ENCODE measurements around the gene MAP2K4. TPM values are rescaled to one million over a fixed set of nuclear protein-coding genes. Genes with fewer than 3 reads are reported as not detected.
"Not testable (repeated sequence)": the region's sequence is repeated elsewhere in the genome, so short reads cannot be mapped to it uniquely, and the experiment has no call there.

MAP2K4 gene
- total and polyA plus RNA-seq, 12 donors = 7.2 to 42.7 (median 33.0) TPM

GRCh38 chr17:12140685-12141084 is 120.0 kb downstream of the MAP2K4 start:
- Histone ChIP-seq H3K4me3 (no peak overlapping the region), H3K27ac (no peak overlapping the region), H3K36me3 (peaks cover 0 to 85% (median 19%) of the 10 kb centered on the region in 9 donors), H3K27me3 (no peaks in the 10 kb centered on the region), H3K9me3 (peaks cover 0 to 16% (median 8%) of the 10 kb centered on the region in 11 donors), H3K4me1 (no peaks in the 10 kb centered on the region)
- 88 to 89% methylated on average over 5 of the region's 5 CpGs for WGBS, 2 donors
- TF ChIP-seq, protein P1, sequence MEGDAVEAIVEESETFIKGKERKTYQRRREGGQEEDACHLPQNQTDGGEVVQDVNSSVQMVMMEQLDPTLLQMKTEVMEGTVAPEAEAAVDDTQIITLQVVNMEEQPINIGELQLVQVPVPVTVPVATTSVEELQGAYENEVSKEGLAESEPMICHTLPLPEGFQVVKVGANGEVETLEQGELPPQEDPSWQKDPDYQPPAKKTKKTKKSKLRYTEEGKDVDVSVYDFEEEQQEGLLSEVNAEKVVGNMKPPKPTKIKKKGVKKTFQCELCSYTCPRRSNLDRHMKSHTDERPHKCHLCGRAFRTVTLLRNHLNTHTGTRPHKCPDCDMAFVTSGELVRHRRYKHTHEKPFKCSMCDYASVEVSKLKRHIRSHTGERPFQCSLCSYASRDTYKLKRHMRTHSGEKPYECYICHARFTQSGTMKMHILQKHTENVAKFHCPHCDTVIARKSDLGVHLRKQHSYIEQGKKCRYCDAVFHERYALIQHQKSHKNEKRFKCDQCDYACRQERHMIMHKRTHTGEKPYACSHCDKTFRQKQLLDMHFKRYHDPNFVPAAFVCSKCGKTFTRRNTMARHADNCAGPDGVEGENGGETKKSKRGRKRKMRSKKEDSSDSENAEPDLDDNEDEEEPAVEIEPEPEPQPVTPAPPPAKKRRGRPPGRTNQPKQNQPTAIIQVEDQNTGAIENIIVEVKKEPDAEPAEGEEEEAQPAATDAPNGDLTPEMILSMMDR (IDR thresholded peaks at IDR 0.05) = no peak
- intact Hi-C loops (cut with DNase I) = no loop called here
- DNase-seq (no peak), ATAC-seq (peak in 1 of 8 donors; percentile 53)

- ATAC-seq; H3K4me3 ChIP-seq; H3K27me3 ChIP-seq; DNase-seq; H3K36me3 ChIP-seq; H3K27ac ChIP-seq; intact Hi-C loops (cut with DNase I); H3K4me1 ChIP-seq: not testable (repeated sequence)
- peaks cover 0 to 30% (median 0%) of the 10 kb centered on the region in 11 donors for H3K9me3 ChIP-seq
- WGBS, 2 donors = 62 to 65% methylated on average over 8 of the region's 8 CpGs
Measured at GRCh38 chr17:12162187-12162586, 141.5 kb downstream of the MAP2K4 start.

DNA sequence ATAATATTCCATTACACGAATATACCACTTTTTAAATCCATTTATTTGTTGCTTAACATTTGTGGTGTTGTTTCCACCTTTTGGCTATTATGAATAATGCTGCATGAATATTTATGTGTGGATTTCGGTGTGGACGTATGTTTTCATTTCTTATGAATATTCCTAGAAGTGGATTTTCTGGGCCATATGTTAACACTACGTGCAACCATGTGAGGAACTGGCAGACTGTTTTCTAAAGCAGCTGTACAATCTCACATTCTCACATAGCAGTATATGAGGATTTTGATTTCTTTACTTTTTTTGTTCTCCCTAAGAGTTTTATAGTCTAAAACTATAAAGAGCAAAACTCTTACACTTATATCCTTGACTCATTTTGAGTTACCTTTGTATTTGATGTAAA is 143.4 kb downstream of the MAP2K4 start:
- peaks cover 0 to 18% (median 0%) of the 10 kb centered on the region in 11 donors for H3K9me3 ChIP-seq
- no peaks in the 10 kb centered on the region for H3K4me1 ChIP-seq
- intact Hi-C loops (cut with DNase I) = no loop called here
- H3K4me3 ChIP-seq = no peak overlapping the region
- no peak for DNase-seq
- H3K27ac ChIP-seq = no peak overlapping the region
- no peak for ATAC-seq
- WGBS, 2 donors = 86 to 89% methylated on average over 4 of the region's 4 CpGs
- TF ChIP-seq, protein P1 (IDR thresholded peaks at IDR 0.05) = no peak
- H3K36me3 ChIP-seq = no peaks in the 10 kb centered on the region
- H3K27me3 ChIP-seq = no peaks in the 10 kb centered on the region

DNA sequence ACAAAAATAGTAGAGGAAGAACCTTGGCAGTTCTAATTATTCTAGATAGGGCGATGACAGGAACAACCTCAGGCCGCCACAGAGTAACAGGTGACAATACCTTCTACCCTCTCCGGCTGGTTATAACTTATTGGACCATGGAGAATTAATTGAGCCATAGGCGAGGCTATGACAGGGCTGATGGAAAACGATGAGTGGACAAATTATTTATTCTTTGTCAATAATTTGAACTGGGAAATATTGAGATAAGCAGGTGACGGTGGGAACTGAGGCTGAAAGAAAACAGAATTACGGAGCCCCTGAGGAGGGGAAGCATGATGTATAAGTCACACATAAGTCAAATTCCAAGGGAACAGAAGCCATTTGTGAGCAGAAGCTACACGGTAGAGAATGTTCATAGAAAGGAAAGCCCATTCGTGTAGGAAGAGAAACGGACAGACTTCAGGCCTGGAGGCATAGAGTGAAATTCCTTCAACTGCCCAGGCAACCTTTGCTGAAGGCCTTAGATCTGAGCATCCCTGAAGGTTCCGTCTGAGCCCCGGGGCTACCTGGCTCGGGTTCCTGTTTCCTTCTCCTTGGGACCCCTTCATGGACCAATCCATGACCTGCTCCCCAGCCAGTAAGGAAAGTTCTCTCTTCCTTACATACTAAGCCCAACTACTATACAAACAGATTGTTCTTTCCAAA is 158.1 kb downstream of the MAP2K4 start:
- H3K27ac ChIP-seq = no peak overlapping the region
- no peaks in the 10 kb centered on the region for H3K36me3 ChIP-seq
- DNase-seq (no peak), ATAC-seq (no peak)
- TF ChIP-seq, protein P1 (IDR thresholded peaks at IDR 0.05) = no peak
- no peaks in the 10 kb centered on the region for H3K27me3 ChIP-seq
- no peaks in the 10 kb centered on the region for H3K4me1 ChIP-seq
- intact Hi-C loops (cut with DNase I) = loop anchor here in 3 of 10 donors (5.0 to 10.0 kb wide), 2 partner anchors 824 to 846 kb away; no protein-coding TSS in a partner anchor
- no peak overlapping the region for H3K4me3 ChIP-seq
- no peaks in the 10 kb centered on the region for H3K9me3 ChIP-seq
- 77 to 87% methylated on average over 13 of the region's 13 CpGs for WGBS, 2 donors

All from heart right ventricle (tissue), 16 donors.